ENCODE data around the gene HNRNPAB.
A peak's percentile ranks its signal among the peaks of the same experiment; 100 is the strongest.
"Not testable (repeated sequence)": the region's sequence is repeated elsewhere in the genome, so short reads cannot be mapped to it uniquely, and the experiment has no call there.

Gene HNRNPAB

DNA sequence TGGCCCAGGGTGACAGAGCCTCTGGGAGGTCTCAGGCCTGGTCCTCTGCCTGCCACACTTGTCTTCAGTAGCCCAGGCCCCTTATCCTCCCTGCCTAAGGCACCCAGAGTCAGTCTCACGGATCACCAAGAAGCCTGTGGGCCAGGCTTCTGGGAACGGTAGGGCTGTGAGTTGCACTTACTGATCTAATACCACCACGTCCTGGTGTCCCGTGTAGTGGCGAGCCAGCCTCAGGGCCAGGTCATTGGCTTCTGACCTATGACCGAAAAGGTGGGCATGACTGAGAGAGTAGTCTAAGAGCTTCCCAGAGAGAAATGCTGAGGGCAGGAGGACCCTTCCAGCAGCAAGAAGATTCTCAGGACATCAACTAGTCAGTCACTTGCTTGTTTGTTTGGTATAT lies 20.8 kb downstream of the HNRNPAB start:
- Histone ChIP-seq H3K9ac (ENCODE audit: low read length) (no peak overlapping the region), H3K27ac (ENCODE audit: low read depth, low read length) (no peak overlapping the region), H3K36me3 (ENCODE audit: insufficient read depth, low read length) (peaks cover 36% of the 10 kb centered on the region), H3K4me3 (ENCODE audit: low read depth in 1 of 2, low read length in 2 of 2) (no peak overlapping the region), H3K27me3 (ENCODE audit: control insufficient read depth in 1 of 2, insufficient read depth in 2 of 2, low read length in 2 of 2) (no peaks in the 10 kb centered on the region), H3K9me3 (ENCODE audit: low read length) (no peaks in the 10 kb centered on the region), H3K4me1 (ENCODE audit: insufficient read depth, low read length) (peaks cover 5% of the 10 kb centered on the region)

- no peak overlapping the region for H3K9ac ChIP-seq (ENCODE audit: low read length)
- no peaks in the 10 kb centered on the region for H3K27me3 ChIP-seq (ENCODE audit: control insufficient read depth in 1 of 2, insufficient read depth in 2 of 2, low read length in 2 of 2)
- no peak overlapping the region for H3K27ac ChIP-seq (ENCODE audit: low read depth, low read length)
- H3K9me3 ChIP-seq (ENCODE audit: low read length) = no peaks in the 10 kb centered on the region
- H3K36me3 ChIP-seq (ENCODE audit: insufficient read depth, low read length) = peaks cover 34% of the 10 kb centered on the region
- H3K4me1 ChIP-seq (ENCODE audit: insufficient read depth, low read length) = peaks cover 20% of the 10 kb centered on the region
- H3K4me3 ChIP-seq (ENCODE audit: low read depth in 1 of 2, low read length in 2 of 2) = no peak overlapping the region
Observed at GRCh38 chr5:178227138-178227659, 22.9 kb downstream of the HNRNPAB start.

DNA sequence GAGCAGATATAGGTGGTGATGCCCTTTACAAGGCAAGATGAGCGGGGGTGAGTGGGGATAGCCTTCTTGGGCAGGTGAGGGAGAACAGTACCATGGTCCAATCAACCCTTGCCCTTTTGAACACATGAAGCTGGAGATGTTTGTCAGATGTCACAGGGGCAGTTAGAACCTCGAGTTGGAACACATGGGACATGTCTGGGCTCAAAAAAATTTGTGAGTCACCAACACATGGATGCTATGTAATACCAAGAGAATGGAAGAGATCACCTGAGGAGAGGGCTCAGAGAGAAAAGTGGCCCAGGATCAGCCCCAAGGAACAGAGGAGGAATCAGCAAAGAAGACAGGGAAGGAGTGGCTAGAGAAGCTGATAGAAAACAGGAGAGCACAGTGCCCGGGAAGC lies 23.6 kb downstream of the HNRNPAB start:
- Histone ChIP-seq H3K9me3 (ENCODE audit: low read length) (no peaks in the 10 kb centered on the region), H3K27ac (ENCODE audit: low read depth, low read length) (no peak overlapping the region), H3K4me1 (ENCODE audit: insufficient read depth, low read length) (peaks cover 22% of the 10 kb centered on the region), H3K27me3 (ENCODE audit: control insufficient read depth in 1 of 2, insufficient read depth in 2 of 2, low read length in 2 of 2) (no peaks in the 10 kb centered on the region), H3K4me3 (ENCODE audit: low read depth in 1 of 2, low read length in 2 of 2) (no peak overlapping the region), H3K9ac (ENCODE audit: low read length) (no peak overlapping the region), H3K36me3 (ENCODE audit: insufficient read depth, low read length) (peaks cover 34% of the 10 kb centered on the region)

DNA sequence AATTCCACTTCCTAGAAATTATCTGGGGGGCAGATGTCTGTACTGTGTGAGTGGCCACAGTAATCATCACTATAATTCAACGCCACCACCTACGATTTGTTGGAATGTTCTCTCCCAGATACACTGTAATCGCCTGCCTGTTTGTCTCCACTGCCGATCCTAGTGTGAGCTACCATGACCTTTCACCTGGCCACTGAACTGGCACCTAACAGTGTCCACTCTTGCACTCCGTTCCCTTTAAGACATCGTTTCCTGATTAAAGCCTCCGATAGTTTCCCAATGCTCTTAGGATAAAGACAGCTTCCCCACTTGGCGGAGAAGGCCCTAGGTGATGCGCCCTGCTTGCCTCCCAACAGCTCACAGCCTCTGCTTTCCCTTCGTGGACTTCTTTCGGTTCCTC lies 24.3 kb downstream of the HNRNPAB start:
- Histone ChIP-seq H3K9me3 (ENCODE audit: low read length) (no peaks in the 10 kb centered on the region), H3K27me3 (ENCODE audit: control insufficient read depth in 1 of 2, insufficient read depth in 2 of 2, low read length in 2 of 2) (no peaks in the 10 kb centered on the region), H3K4me3 (ENCODE audit: low read depth in 1 of 2, low read length in 2 of 2) (no peak overlapping the region), H3K9ac (ENCODE audit: low read length) (no peak overlapping the region), H3K36me3 (ENCODE audit: insufficient read depth, low read length) (peaks cover 34% of the 10 kb centered on the region), H3K27ac (ENCODE audit: low read depth, low read length) (no peak overlapping the region), H3K4me1 (ENCODE audit: insufficient read depth, low read length) (peaks cover 24% of the 10 kb centered on the region)

- H3K9me3 ChIP-seq (ENCODE audit: low read length); H3K4me3 ChIP-seq (ENCODE audit: low read depth in 1 of 2, low read length in 2 of 2); H3K27ac ChIP-seq (ENCODE audit: low read depth, low read length); H3K27me3 ChIP-seq (ENCODE audit: control insufficient read depth in 1 of 2, insufficient read depth in 2 of 2, low read length in 2 of 2); H3K9ac ChIP-seq (ENCODE audit: low read length): not testable (repeated sequence)
- Histone ChIP-seq H3K36me3 (ENCODE audit: insufficient read depth, low read length) (peaks cover 34% of the 10 kb centered on the region), H3K4me1 (ENCODE audit: insufficient read depth, low read length) (peaks cover 24% of the 10 kb centered on the region)
Observed at GRCh38 chr5:178229111-178229510, 24.8 kb downstream of the HNRNPAB start.

DNA sequence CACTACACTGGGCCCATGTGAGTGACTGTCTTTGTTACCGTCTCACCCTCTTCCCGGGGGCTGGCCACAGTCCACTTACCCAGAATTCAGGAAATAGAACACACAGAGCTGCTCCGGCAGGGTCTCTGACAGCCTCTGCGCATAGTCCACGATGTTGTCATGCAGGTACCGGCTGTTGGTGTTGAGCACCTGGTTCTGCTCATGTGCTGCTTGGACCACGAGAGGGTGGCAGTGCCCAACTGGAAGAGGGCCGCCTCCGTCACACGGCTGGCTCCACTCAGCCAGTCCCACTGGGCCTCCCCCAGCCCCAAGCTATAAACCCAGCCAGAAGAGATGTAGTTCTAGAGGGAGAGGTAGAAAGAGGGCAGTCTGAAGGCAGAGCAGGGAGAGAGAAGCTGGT lies 25.5 kb downstream of the HNRNPAB start:
- H3K4me3 ChIP-seq (ENCODE audit: low read depth in 1 of 2, low read length in 2 of 2) = no peak overlapping the region
- H3K27ac ChIP-seq (ENCODE audit: low read depth, low read length) = no peak overlapping the region
- peaks cover 34% of the 10 kb centered on the region for H3K36me3 ChIP-seq (ENCODE audit: insufficient read depth, low read length)
- no peak overlapping the region for H3K9ac ChIP-seq (ENCODE audit: low read length)
- no peaks in the 10 kb centered on the region for H3K27me3 ChIP-seq (ENCODE audit: control insufficient read depth in 1 of 2, insufficient read depth in 2 of 2, low read length in 2 of 2)
- H3K4me1 ChIP-seq (ENCODE audit: insufficient read depth, low read length) = peaks cover 24% of the 10 kb centered on the region
- H3K9me3 ChIP-seq (ENCODE audit: low read length) = no peaks in the 10 kb centered on the region

DNA sequence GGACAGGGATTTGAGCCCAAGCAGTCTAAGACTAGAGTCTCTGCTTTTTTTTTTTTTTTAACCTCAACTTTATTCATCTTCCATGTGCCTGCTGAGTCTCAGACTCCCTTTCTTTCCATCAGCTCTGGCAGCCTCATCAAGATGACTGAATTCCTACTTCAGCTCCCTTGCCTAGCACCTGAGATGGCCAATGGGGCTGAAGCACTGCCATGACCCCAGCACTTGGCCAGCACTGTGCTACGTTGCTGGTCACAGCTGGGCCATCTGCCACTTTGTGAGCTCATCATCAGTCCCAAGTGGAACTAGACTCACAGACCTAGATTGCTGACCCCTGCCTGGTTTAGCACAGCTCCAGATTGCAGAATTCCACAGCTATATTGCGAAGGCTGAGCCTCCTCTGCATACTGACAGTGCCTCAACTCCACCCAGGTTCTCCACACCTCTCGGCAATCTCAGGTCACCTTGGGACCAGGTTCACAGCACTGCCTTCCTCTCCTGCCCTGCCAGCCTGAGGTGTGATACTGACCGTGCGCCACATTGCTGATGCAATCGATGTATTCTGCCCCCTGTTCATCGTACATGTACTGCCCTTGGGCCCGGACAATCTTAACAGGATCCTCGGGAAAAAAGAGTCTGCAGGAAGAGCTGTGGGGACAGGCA lies 26.7 kb downstream of the HNRNPAB start:
- Histone ChIP-seq H3K27ac (ENCODE audit: low read depth, low read length) (no peak overlapping the region), H3K9me3 (ENCODE audit: low read length) (no peaks in the 10 kb centered on the region), H3K27me3 (ENCODE audit: control insufficient read depth in 1 of 2, insufficient read depth in 2 of 2, low read length in 2 of 2) (no peaks in the 10 kb centered on the region), H3K9ac (ENCODE audit: low read length) (peak overlapping the region; percentile 85), H3K36me3 (ENCODE audit: insufficient read depth, low read length) (peaks cover 34% of the 10 kb centered on the region), H3K4me1 (ENCODE audit: insufficient read depth, low read length) (peaks cover 24% of the 10 kb centered on the region), H3K4me3 (ENCODE audit: low read depth in 1 of 2, low read length in 2 of 2) (peak overlapping the region; percentile 86 to 99)

GRCh38 chr5:178231539-178232123 lies 27.3 kb downstream of the HNRNPAB start:
- H3K4me1 ChIP-seq (ENCODE audit: insufficient read depth, low read length) = peaks cover 24% of the 10 kb centered on the region
- H3K27ac ChIP-seq (ENCODE audit: low read depth, low read length) = peak overlapping the region; percentile 97
- H3K4me3 ChIP-seq (ENCODE audit: low read depth in 1 of 2, low read length in 2 of 2) = peak overlapping the region; percentile 86 to 99
- H3K27me3 ChIP-seq (ENCODE audit: control insufficient read depth in 1 of 2, insufficient read depth in 2 of 2, low read length in 2 of 2) = no peaks in the 10 kb centered on the region
- H3K9ac ChIP-seq (ENCODE audit: low read length) = peak overlapping the region; percentile 85
- peaks cover 34% of the 10 kb centered on the region for H3K36me3 ChIP-seq (ENCODE audit: insufficient read depth, low read length)
- H3K9me3 ChIP-seq (ENCODE audit: low read length) = no peaks in the 10 kb centered on the region

GRCh38 chr5:178232124-178232919 lies 28.0 kb downstream of the HNRNPAB start, which contains the start of gene PHYKPL:
Gene PHYKPL (minus strand): TSS chr5:178232802. CDS start chr5:178232550, 252 bp downstream.
- Histone ChIP-seq H3K4me3 (ENCODE audit: low read depth in 1 of 2, low read length in 2 of 2) (peak within 1 kb of the TSS; percentile 86 to 99), H3K27ac (ENCODE audit: low read depth, low read length) (peak within 1 kb of the TSS; percentile 97), H3K4me1 (ENCODE audit: insufficient read depth, low read length) (peaks cover 24% of the 10 kb centered on the region), H3K36me3 (ENCODE audit: insufficient read depth, low read length) (peaks cover 29% of the 10 kb centered on the region), H3K27me3 (ENCODE audit: control insufficient read depth in 1 of 2, insufficient read depth in 2 of 2, low read length in 2 of 2) (no peaks in the 10 kb centered on the region), H3K9ac (ENCODE audit: low read length) (peak within 1 kb of the TSS; percentile 85), H3K9me3 (ENCODE audit: low read length) (no peaks in the 10 kb centered on the region)

GRCh38 chr5:178232920-178233429 lies 28.6 kb downstream of the HNRNPAB start:
- Histone ChIP-seq H3K9me3 (ENCODE audit: low read length) (no peaks in the 10 kb centered on the region), H3K4me3 (ENCODE audit: low read depth in 1 of 2, low read length in 2 of 2) (peak overlapping the region; percentile 86 to 99), H3K4me1 (ENCODE audit: insufficient read depth, low read length) (peaks cover 24% of the 10 kb centered on the region), H3K9ac (ENCODE audit: low read length) (no peak overlapping the region), H3K27ac (ENCODE audit: low read depth, low read length) (peak overlapping the region; percentile 97), H3K36me3 (ENCODE audit: insufficient read depth, low read length) (peaks cover 24% of the 10 kb centered on the region), H3K27me3 (ENCODE audit: control insufficient read depth in 1 of 2, insufficient read depth in 2 of 2, low read length in 2 of 2) (no peaks in the 10 kb centered on the region)

DNA sequence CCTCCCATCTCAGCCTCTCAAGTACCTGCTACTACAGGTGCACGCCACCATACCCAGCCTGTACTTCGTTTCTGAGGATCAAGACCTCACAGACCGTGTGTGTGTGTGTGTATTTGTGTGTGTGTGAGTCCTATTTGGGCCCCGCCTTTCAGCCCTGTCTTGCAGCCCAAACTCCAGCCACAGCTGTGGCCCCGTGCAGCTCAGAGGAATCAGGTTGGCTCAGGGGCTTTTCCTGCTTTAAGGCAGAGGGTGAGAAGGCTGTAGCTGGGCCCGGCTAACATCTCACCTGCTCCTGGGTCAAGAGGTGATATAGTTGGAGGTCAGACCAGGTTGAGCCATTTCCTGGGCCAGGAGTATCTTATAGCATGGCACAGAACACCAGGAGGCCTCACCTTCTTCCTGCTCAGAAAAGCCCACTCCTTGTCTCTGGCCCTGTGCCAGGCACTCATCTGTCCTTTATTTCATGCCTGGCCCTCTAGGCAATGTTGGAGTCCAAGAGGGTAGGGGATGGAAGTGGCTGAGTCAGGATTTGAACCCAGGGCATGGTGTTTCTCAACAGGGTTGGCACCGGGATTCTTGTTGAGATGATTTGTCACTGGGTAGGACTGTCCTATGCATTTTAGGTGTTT lies 29.9 kb downstream of the HNRNPAB start:
- peaks cover 24% of the 10 kb centered on the region for H3K4me1 ChIP-seq (ENCODE audit: insufficient read depth, low read length)
- no peak overlapping the region for H3K27ac ChIP-seq (ENCODE audit: low read depth, low read length)
- H3K27me3 ChIP-seq (ENCODE audit: control insufficient read depth in 1 of 2, insufficient read depth in 2 of 2, low read length in 2 of 2) = no peaks in the 10 kb centered on the region
- no peaks in the 10 kb centered on the region for H3K9me3 ChIP-seq (ENCODE audit: low read length)
- no peak overlapping the region for H3K9ac ChIP-seq (ENCODE audit: low read length)
- H3K4me3 ChIP-seq (ENCODE audit: low read depth in 1 of 2, low read length in 2 of 2) = no peak overlapping the region
- H3K36me3 ChIP-seq (ENCODE audit: insufficient read depth, low read length) = peaks cover 14% of the 10 kb centered on the region
